ENCODE data around the gene NR1I3.

GRCh38 chr1:161258439-161259344 is 20.7 kb upstream of the NR1I3 start, which contains the start of gene PCP4L1:
- no peak for TF ChIP-seq CTCF (IDR thresholded peaks at IDR 0.05)
- TF ChIP-seq FOSL2 (IDR thresholded peaks at IDR 0.05), result no peak
- TF ChIP-seq FOSL2 (CRISPR knock-in tag; IDR thresholded peaks at IDR 0.05), result no peak
- TF ChIP-seq FOSB (CRISPR knock-in tag; IDR thresholded peaks at IDR 0.05), result no peak
